NCI-H1930 (cell line): ENCODE results near the gene MYO3B.
A peak's percentile ranks its signal among the peaks of the same experiment; 100 is the strongest.

Source experiments
- DNase-seq, 2 experiments: peaks; one replicate each; lab custom pipeline; 2025; lab: John Stamatoyannopoulos, UW

Gene MYO3B

GRCh38 chr2:170163411-170164065 lies 14.4 kb upstream of the MYO3B start:
- peak; percentile 38 to 58 for DNase-seq

DNA sequence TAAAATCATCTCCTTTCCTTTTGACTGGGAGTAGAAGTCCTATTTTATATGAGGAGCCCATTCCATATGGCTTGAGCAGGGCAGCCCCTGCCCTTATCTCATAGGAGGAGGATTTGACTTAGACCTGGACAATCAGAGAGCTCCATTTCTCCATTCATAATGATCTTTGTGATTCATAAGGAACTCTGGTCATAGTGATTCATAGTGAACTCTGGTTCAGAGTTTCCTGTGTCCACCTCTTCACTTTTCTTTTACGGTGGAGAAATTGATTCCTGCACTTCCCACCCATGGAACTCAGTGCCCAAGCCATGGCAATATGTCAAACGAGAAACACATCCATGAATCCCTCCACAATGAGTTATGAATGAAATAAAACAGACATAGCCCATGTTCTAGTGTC lies 12.8 kb upstream of the MYO3B start:
- DNase-seq = no peak

- no peak for DNase-seq
Observed at GRCh38 chr2:170166735-170167134, 11.2 kb upstream of the MYO3B start.

- DNase-seq = peak in 1 of 2 experiments; percentile 39
Observed at GRCh38 chr2:170170281-170171040, 7.5 kb upstream of the MYO3B start.

DNA sequence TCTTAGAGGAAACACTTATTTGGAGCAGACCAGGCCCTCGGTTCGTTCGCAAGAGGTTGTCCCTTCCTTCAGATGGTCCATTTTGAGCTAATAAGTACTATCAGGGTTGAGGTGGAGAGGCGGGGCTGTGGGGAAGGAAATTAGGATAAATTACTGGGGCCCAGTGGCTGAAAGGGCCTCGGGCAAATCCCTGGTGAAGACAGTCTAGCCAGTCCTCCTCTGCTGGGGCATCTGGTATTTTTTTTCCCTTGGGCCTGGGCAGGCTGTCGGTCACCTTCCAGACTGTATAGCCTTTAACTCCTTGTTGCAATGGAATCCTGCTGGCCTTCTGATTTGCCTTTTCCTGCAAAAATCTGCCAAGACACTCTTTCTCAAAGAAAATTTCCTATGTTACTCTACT lies 1.7 kb upstream of the MYO3B start:
- no peak for DNase-seq

DNA sequence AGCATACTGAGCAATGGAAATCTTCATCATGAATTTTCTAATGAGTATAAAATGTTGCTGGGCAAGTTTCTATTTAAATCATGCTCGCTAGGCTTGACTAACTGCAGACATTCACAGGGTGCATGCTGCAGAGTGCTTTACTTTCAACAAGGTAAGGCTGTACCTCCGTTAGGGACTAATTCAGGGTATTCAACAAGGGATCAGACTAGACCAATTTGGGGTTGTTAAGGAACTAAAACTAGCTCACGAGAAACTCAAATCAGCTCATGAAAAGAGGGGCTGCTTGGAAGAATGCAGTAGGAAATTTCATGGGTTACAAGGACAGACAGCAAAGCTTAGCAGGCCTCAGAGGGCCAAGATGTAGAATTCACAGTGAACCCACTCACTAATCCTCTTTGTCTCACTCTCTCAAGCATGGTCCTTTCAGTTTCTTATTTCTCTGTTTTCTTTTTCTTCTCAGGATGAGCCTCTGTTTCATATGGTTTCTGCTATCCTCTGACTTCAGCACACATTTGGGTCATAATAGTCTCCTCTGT lies 2.2 kb downstream of the MYO3B start:
- DNase-seq = no peak

- no peak for DNase-seq
Observed at GRCh38 chr2:170181602-170182001, 3.7 kb downstream of the MYO3B start.

DNA sequence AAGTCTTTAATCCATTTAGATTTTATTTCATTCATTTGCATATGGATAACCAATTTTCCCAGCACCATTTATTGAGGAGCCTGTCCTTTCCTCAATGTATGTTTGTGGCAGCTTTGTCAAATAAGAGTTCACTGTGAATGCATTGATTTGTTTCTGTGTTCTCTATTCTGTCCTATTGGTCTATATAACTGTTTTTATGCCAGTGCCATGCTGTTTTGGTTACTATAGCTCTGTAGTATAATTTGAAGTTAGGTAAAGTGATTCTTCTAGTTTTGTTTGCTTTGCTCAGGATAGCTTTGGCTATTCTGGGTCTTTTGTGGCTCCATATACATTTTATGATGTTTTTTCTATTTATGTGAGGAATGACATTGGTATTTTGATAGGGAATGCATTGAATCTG lies 7.4 kb downstream of the MYO3B start:
- DNase-seq = no peak

GRCh38 chr2:170189757-170190156 lies 11.8 kb downstream of the MYO3B start:
- DNase-seq = no peak

DNA sequence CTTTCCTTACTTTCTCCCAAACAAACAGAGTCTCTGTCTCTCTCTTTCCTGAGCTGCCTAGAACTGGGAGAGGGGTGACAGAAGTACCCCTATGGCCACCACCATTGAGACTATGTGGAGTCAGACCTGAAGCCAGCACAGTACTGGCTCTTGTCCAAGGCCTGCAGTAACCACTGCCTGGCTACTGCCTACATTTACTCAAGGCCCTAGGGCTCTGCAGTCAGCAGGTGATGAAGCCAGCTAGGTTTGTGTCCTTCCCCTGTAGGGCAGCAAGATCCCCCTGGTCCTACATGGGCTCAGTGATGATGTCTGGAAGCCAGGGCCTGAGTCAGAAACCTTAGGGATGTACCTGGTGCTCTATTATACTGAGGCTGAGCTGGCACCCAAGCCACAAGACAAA lies 12.2 kb downstream of the MYO3B start:
- DNase-seq = no peak

- no peak for DNase-seq
Observed at GRCh38 chr2:170191166-170191866, 13.4 kb downstream of the MYO3B start.

DNA sequence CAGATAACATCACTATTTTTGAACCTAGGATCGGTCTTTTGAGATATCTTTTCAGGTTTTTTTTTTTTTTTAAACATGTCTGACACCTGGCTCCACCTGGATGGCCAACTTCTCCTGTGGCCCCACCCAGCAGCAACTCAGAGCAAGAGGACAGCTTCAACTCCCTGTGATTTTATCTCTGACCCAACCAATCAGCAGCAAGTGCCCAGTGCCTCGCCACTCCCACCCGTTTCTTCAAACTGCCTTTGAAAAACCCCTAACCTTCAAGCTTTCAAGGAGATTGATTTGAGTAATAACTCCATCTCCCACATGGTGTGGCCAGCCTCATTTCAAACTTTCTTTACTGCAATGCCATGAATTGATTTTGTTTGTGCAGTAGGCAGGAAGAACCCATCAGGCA lies 19.0 kb downstream of the MYO3B start:
- DNase-seq = no peak

DNA sequence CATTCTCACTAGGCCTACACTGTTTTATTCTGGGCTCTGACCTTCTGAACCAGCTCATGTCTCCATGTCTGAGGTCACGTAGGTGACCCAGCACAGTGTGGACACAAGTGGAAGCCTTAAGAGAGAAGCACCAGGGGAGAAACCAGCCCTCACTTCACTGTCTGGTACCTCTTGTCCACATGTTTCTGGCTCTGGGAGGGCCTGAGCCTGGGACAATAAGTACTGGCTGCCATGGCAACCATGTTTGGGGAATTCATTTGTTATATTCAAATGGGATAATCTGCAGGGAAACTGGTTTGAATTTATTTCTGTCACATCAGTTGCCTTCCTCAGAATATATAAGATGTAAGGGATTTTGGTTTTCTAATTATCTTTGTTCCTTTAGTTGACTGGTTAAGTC lies 23.3 kb downstream of the MYO3B start:
- DNase-seq = no peak

DNA sequence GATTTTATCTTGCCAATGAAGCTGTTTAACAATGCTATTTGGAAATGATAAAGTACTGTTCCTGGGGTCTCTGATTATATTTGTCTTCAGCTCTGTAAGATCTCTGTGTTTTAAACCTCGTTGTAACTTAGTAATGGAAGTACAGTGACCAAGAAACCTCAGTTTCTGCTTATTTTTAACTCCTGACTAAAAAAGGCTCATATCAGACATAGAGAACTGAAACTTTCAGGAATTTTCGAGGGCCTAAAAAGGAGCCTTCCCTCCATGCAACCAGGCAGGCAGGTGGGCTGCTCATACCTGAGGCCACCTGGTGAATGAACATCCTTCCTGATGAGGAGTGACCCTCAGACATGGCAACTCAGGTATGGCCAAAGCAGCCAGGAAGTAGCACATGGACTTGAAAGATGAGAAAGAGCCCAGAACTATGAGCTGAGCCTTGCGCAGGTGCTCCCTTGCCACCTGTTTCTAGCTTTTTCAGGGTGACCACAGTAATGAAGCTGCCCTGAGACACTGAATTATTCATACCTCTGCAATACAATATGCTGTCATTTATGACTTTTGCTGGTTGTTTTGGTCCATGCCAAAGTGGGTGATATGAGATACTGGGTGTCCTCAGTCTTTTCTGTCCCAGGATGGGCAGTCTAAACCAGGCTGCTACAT lies 23.9 kb downstream of the MYO3B start:
- no peak for DNase-seq

GRCh38 chr2:170202437-170202836 lies 24.5 kb downstream of the MYO3B start:
- no peak for DNase-seq

DNA sequence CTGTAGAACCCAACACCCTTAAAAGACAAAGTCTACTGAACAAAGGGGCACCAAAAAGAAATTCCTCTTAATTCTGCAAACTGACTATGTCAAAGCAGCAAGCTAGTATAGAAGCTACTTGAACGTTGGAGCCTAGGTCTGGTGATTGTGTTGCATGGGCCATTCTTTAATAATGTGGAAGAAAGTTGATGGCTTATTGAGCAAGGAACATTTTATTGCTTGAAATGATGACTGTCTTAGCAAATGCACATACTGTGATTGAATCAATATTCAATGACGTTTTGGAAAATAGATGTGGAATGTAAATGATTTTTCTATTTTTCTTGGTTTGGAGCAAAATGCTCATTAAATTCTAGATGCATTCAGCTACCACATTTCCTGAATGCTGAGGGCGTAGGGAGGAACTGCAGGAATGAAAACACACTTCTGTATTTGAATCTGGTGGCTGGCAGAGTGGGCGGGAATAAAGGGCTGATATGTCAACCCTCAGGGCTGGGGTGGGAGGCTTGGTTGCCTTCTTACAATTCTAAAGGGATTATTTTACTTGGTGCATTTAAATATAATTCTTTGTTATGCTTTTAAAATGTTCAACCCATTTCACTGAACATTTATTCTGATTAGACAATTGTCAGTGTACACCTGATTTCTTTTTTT lies 26.5 kb downstream of the MYO3B start:
- DNase-seq = no peak

DNA sequence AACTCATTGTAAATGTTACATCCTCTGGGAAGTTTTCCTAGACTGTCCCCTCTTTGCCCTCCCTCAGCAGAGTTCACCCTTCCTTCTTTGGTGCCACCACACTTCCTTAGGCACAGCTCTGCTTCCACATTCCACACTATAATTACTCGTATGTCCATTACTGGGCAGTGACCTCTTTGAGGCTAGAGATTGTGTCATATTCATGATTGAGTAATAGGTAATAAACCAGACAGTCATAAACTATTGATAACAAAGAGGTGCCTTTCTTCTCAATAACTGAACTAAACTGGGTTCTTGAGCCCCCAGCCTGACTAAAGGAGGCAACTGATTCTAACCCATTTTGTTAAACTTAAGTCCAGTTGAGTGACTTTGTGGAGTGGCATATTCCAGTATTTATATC lies 28.3 kb downstream of the MYO3B start:
- DNase-seq = no peak

DNA sequence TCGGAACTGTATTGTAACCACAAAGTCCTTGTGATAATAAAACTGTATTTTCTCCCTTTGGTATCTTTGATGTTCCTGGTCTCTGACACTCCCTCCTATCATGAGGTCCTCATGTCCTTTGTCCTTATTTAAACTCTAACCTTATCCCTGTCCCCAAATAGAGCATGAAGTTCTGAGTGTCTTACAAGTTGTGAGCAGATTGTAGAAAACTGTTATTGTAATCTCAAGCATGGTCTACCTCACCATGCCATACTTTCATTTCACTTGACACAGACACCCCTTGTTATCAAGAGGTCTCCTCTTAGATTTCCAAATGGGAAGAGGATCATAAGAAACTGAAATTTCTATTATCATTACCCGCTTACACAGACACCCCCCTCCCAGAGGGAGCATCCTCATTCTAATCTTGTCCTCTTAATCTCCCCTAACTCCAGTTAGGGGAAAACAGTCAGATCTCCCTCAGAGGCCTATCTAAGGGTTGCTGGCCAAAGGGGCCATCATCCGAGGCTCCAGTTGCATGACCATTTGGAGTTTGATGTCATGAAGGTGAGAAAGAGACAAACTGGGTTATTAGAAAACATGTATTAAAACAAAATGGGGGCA lies 29.0 kb downstream of the MYO3B start:
- DNase-seq = no peak

DNA sequence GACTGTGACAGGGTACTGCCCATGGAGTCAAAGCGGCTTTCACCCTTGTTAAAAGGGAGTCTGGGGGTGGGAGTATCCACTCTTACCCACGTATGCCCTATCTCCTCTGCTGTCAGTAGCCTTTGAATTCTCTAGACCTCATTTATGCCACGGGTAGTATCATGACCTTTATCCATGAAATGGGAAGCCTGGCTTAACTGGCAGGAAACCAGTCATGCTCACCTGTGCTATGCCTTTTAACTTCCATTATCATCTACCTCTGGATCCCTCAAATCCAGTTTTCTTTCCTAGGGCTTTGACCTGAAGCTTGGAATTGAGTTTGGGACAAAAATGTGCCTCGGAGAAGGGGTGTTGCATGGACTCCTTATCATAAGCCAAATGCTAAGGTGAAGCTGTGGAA lies 30.0 kb downstream of the MYO3B start:
- no peak for DNase-seq

- DNase-seq = no peak
Observed at GRCh38 chr2:170208967-170209366, 31.0 kb downstream of the MYO3B start.

- no peak for DNase-seq
Observed at GRCh38 chr2:170212625-170213280, 34.8 kb downstream of the MYO3B start.
